ENCODE measurements around the gene SDK1. TPM values are rescaled to one million over a fixed set of nuclear protein-coding genes. Genes with fewer than 3 reads are reported as not detected.

Gene SDK1
- total RNA-seq, 1 experiment from 2014 or later, result 7.1 TPM

GRCh38 chr7:4297918-4298219 is 996.8 kb downstream of the SDK1 start:
- H3K4me1 Mint-ChIP-seq (ENCODE audit: low read depth, unreplicated experiment), result no peaks in the 10 kb centered on the region
- H3K27me3 ChIP-seq (replicated peaks; ENCODE audit: control insufficient read depth, insufficient read depth, low read length), result no peaks in the 10 kb centered on the region
- no peaks in the 10 kb centered on the region for H3K36me3 ChIP-seq (ENCODE audit: control insufficient read depth, insufficient read depth, low read length)
- intact Hi-C loops (cut with micrococcal nuclease; ENCODE audit: unreplicated experiment), result no loop called here
- H3K27ac Mint-ChIP-seq (ENCODE audit: unreplicated experiment), result no peak overlapping the region
- BruUV-seq (replicated peaks), result no TSS peak
- peaks cover 44% of the 10 kb centered on the region for H3K9me3 Mint-ChIP-seq (ENCODE audit: unreplicated experiment)
- H3K4me3 ChIP-seq (ENCODE audit: low read depth, low read length), result no peak overlapping the region
- H3K4me1 ChIP-seq, result no peaks in the 10 kb centered on the region
- ChIA-PET CTCF (no interaction called here), POLR2A (no interaction called here)
- peaks cover 3% of the 10 kb centered on the region for H3K27me3 Mint-ChIP-seq (ENCODE audit: insufficient read depth, unreplicated experiment)
- TF ChIP-seq, protein P1, sequence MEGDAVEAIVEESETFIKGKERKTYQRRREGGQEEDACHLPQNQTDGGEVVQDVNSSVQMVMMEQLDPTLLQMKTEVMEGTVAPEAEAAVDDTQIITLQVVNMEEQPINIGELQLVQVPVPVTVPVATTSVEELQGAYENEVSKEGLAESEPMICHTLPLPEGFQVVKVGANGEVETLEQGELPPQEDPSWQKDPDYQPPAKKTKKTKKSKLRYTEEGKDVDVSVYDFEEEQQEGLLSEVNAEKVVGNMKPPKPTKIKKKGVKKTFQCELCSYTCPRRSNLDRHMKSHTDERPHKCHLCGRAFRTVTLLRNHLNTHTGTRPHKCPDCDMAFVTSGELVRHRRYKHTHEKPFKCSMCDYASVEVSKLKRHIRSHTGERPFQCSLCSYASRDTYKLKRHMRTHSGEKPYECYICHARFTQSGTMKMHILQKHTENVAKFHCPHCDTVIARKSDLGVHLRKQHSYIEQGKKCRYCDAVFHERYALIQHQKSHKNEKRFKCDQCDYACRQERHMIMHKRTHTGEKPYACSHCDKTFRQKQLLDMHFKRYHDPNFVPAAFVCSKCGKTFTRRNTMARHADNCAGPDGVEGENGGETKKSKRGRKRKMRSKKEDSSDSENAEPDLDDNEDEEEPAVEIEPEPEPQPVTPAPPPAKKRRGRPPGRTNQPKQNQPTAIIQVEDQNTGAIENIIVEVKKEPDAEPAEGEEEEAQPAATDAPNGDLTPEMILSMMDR (IDR thresholded peaks at IDR 0.05; ENCODE audit: insufficient read depth in 1 of 2, low read depth in 1 of 2, low read length in 1 of 2, severe bottlenecking in 1 of 2, unreplicated experiment in 1 of 2), result no peak
- peaks cover 7% of the 10 kb centered on the region; the same call in 1 of the 2 replicates for H3K9me3 ChIP-seq
- H3K4me3 Mint-ChIP-seq (ENCODE audit: unreplicated experiment), result no peak overlapping the region
- no peaks in the 10 kb centered on the region for H3K36me3 Mint-ChIP-seq (ENCODE audit: insufficient read depth, unreplicated experiment)
- DNase-seq, result no peak

- ChIA-PET CTCF (interaction anchor here (0.6 kb wide), 1 partner anchor 8 kb away, joined by 4 read pairs; no protein-coding TSS in a partner anchor), POLR2A (no interaction called here)
- H3K27ac Mint-ChIP-seq (ENCODE audit: unreplicated experiment), result no peak overlapping the region
- TF ChIP-seq, protein P1 (IDR thresholded peaks at IDR 0.05; ENCODE audit: insufficient read depth in 1 of 2, low read depth in 1 of 2, low read length in 1 of 2, severe bottlenecking in 1 of 2, unreplicated experiment in 1 of 2), result no peak
- H3K9me3 ChIP-seq, result no peaks in the 10 kb centered on the region
- H3K27me3 ChIP-seq (replicated peaks; ENCODE audit: control insufficient read depth, insufficient read depth, low read length), result no peaks in the 10 kb centered on the region
- H3K4me3 Mint-ChIP-seq (ENCODE audit: unreplicated experiment), result no peak overlapping the region
- H3K9me3 Mint-ChIP-seq (ENCODE audit: unreplicated experiment), result peaks cover 29% of the 10 kb centered on the region
- intact Hi-C loops (cut with micrococcal nuclease; ENCODE audit: unreplicated experiment), result no loop called here
- H3K27me3 Mint-ChIP-seq (ENCODE audit: insufficient read depth, unreplicated experiment), result peaks cover 3% of the 10 kb centered on the region
- no peak overlapping the region for H3K4me3 ChIP-seq (ENCODE audit: low read depth, low read length)
- H3K36me3 Mint-ChIP-seq (ENCODE audit: insufficient read depth, unreplicated experiment), result no peaks in the 10 kb centered on the region
- H3K36me3 ChIP-seq (ENCODE audit: control insufficient read depth, insufficient read depth, low read length), result no peaks in the 10 kb centered on the region
- no peak for DNase-seq
- no TSS peak for BruUV-seq (replicated peaks)
- H3K4me1 ChIP-seq, result no peaks in the 10 kb centered on the region
- no peaks in the 10 kb centered on the region for H3K4me1 Mint-ChIP-seq (ENCODE audit: low read depth, unreplicated experiment)
Observed at GRCh38 chr7:4299431-4299830, 998.4 kb downstream of the SDK1 start.

GRCh38 chr7:4302203-4302905 is 1001.3 kb downstream of the SDK1 start:
- Histone ChIP-seq H3K27me3 (replicated peaks; ENCODE audit: control insufficient read depth, insufficient read depth, low read length) (no peaks in the 10 kb centered on the region), H3K4me1 (no peaks in the 10 kb centered on the region), H3K36me3 (ENCODE audit: control insufficient read depth, insufficient read depth, low read length) (no peaks in the 10 kb centered on the region), H3K4me3 (ENCODE audit: low read depth, low read length) (no peak overlapping the region), H3K9me3 (no peaks in the 10 kb centered on the region)
- DNase-seq, result no peak
- Mint-ChIP-seq H3K27me3 (ENCODE audit: insufficient read depth, unreplicated experiment) (peaks cover 3% of the 10 kb centered on the region), H3K4me1 (ENCODE audit: low read depth, unreplicated experiment) (no peaks in the 10 kb centered on the region), H3K9me3 (ENCODE audit: unreplicated experiment) (peaks cover 11% of the 10 kb centered on the region), H3K27ac (ENCODE audit: unreplicated experiment) (no peak overlapping the region), H3K4me3 (ENCODE audit: unreplicated experiment) (no peak overlapping the region), H3K36me3 (ENCODE audit: insufficient read depth, unreplicated experiment) (no peaks in the 10 kb centered on the region)
- TF ChIP-seq, protein P1 (IDR thresholded peaks at IDR 0.05; ENCODE audit: insufficient read depth in 1 of 2, low read depth in 1 of 2, low read length in 1 of 2, severe bottlenecking in 1 of 2, unreplicated experiment in 1 of 2), result no peak
- ChIA-PET POLR2A (no interaction called here), CTCF (no interaction called here)
- no TSS peak for BruUV-seq (replicated peaks)
- intact Hi-C loops (cut with micrococcal nuclease; ENCODE audit: unreplicated experiment), result no loop called here

All from Caco-2 (cell line).